ENCODE measurements around the gene TMED4. TPM values are rescaled to one million over a fixed set of nuclear protein-coding genes. Genes with fewer than 3 reads are reported as not detected.

TMED4 gene
- total and polyA plus RNA-seq, 10 of the 15 experiments (the other 5 are each of a cell fraction or from before 2014, with no cell fraction given), result 20.8 to 71.3 (median 51.0) TPM

DNA sequence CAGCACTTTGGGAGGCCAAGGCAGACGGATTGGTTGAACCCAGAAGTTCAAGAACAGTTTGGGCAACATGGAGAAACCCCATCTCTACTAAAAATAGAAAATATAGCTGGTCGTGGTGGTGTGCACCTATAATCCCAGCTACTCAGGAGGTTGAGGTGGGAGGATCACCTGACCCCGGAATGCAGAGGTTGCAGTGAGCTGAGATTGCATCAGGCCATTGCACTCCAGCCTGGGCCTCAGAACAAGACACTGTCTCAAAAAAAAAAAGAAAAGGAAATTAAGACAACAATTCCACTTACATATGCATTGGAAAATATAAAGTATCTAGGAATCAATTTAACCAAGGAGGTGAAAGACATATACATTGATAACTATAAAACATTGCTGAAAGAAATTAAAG is 17.2 kb upstream of the TMED4 start:
- SMC1A ChIA-PET (ENCODE audit: uncharacterized antibody, unreplicated experiment), result interaction anchor here (1.4 to 2.1 kb wide), 3 partner anchors 87 to 529 kb away, joined by 3 to 4 read pairs (median 3); no protein-coding TSS in a partner anchor
- Histone ChIP-seq H2AFZ (ENCODE audit: control insufficient read depth, low read depth, low read length) (no peak overlapping the region), H3K9me3 (replicated peaks; ENCODE audit: control insufficient read depth, insufficient read depth, low read length) (no peaks in the 10 kb centered on the region), H4K20me1 (ENCODE audit: control insufficient read depth, insufficient read depth) (no peaks in the 10 kb centered on the region), H3K4me1 (ENCODE audit: control insufficient read depth, insufficient read depth, low read length) (peaks cover 13% of the 10 kb centered on the region), H3K27ac (ENCODE audit: control insufficient read depth, insufficient read depth) (no peak overlapping the region), H3K4me2 (ENCODE audit: control insufficient read depth, insufficient read depth) (no peak overlapping the region), H3K36me3 (ENCODE audit: control insufficient read depth in 2 of 2, insufficient read depth in 2 of 2, low read length in 1 of 2) (no peaks in the 10 kb centered on the region), H3K79me2 (ENCODE audit: control insufficient read depth, insufficient read depth, low read length) (no peaks in the 10 kb centered on the region), H3K9ac (ENCODE audit: control insufficient read depth, insufficient read depth, low read length) (no peak overlapping the region), H3K4me3 (no peak overlapping the region), H3K27me3 (replicated peaks in 1 of 2; ENCODE audit: control insufficient read depth in 2 of 2, insufficient read depth in 2 of 2, low read length in 1 of 2) (no peaks in the 10 kb centered on the region)
- ATAC-seq, result no peak
- POLR2A ChIA-PET, result interaction anchor here (0.6 kb wide), 2 partner anchors 20 to 38 kb away, joined by 4 to 5 read pairs; no protein-coding TSS in a partner anchor
- in situ Hi-C loops (cut with MboI), result no loop called here
- DNase-seq (ENCODE audit: low read depth, low spot score), result no peak
- WGBS (ENCODE audit: insufficient coverage, insufficient replicate concordance, low lambda C conversion rate, missing lambda C conversion rate), result 40% methylated on average over 3 of the region's 3 CpGs
- no TSS peak for BruUV-seq (replicated peaks)
- intact Hi-C loops (cut with micrococcal nuclease; ENCODE audit: unreplicated experiment), result no loop called here
- FAIRE-seq, result no peak
- CTCF ChIA-PET, result interaction anchor here (1.8 kb wide), 1 partner anchor 11 kb away, joined by 5 read pairs; no protein-coding TSS in a partner anchor
- RAD21 ChIA-PET (ENCODE audit: unreplicated experiment), result no interaction called here
- TF ChIP-seq, protein P1, sequence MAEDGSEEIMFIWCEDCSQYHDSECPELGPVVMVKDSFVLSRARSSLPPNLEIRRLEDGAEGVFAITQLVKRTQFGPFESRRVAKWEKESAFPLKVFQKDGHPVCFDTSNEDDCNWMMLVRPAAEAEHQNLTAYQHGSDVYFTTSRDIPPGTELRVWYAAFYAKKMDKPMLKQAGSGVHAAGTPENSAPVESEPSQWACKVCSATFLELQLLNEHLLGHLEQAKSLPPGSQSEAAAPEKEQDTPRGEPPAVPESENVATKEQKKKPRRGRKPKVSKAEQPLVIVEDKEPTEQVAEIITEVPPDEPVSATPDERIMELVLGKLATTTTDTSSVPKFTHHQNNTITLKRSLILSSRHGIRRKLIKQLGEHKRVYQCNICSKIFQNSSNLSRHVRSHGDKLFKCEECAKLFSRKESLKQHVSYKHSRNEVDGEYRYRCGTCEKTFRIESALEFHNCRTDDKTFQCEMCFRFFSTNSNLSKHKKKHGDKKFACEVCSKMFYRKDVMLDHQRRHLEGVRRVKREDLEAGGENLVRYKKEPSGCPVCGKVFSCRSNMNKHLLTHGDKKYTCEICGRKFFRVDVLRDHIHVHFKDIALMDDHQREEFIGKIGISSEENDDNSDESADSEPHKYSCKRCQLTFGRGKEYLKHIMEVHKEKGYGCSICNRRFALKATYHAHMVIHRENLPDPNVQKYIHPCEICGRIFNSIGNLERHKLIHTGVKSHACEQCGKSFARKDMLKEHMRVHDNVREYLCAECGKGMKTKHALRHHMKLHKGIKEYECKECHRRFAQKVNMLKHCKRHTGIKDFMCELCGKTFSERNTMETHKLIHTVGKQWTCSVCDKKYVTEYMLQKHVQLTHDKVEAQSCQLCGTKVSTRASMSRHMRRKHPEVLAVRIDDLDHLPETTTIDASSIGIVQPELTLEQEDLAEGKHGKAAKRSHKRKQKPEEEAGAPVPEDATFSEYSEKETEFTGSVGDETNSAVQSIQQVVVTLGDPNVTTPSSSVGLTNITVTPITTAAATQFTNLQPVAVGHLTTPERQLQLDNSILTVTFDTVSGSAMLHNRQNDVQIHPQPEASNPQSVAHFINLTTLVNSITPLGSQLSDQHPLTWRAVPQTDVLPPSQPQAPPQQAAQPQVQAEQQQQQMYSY (CRISPR knock-in tag; IDR thresholded peaks at IDR 0.05), result no peak
- no peak for TF ChIP-seq ZNF217 (IDR thresholded peaks at IDR 0.05)
- no peak for TF ChIP-seq SKIL (IDR thresholded peaks at IDR 0.05; ENCODE audit: low read depth, poor library complexity, severe bottlenecking)
- TF ChIP-seq POLR2A (IDR thresholded peaks at IDR 0.05; ENCODE audit: low read depth, low read length), result no peak
- no peak for TF ChIP-seq NFIC (IDR thresholded peaks at IDR 0.05; ENCODE audit: low read depth, low read length)
- no peak for TF ChIP-seq MTA3 (IDR thresholded peaks at IDR 0.05; ENCODE audit: borderline replicate concordance, low read length)
- TF ChIP-seq POLR2AphosphoS5 (IDR thresholded peaks at IDR 0.05; ENCODE audit: low read length), result no peak
- TF ChIP-seq LARP7 (IDR thresholded peaks at IDR 0.05), result no peak
- no peak for TF ChIP-seq DPF2 (IDR thresholded peaks at IDR 0.05)
- no peak for TF ChIP-seq MXI1 (IDR thresholded peaks at IDR 0.05; ENCODE audit: low read depth, low read length)
- TF ChIP-seq JUND (IDR thresholded peaks at IDR 0.05; ENCODE audit: low read depth, low read length), result no peak
- TF ChIP-seq CEBPB (IDR thresholded peaks at IDR 0.05; ENCODE audit: borderline replicate concordance in 1 of 2, low read depth in 2 of 2, low read length in 2 of 2), result no peak
- no peak for TF ChIP-seq PBX3 (IDR thresholded peaks at IDR 0.05; ENCODE audit: insufficient replicate concordance, low read depth, low read length)
- TF ChIP-seq POU2F2 (IDR thresholded peaks at IDR 0.05; ENCODE audit: borderline replicate concordance, low read depth, low read length), result no peak
